ENCODE data around the gene CAMK2N2. TPM values are rescaled to one million over a fixed set of nuclear protein-coding genes. Genes with fewer than 3 reads are reported as not detected.

The CAMK2N2 gene
- total RNA-seq, 1 donor from 2014 or later = not detected

DNA sequence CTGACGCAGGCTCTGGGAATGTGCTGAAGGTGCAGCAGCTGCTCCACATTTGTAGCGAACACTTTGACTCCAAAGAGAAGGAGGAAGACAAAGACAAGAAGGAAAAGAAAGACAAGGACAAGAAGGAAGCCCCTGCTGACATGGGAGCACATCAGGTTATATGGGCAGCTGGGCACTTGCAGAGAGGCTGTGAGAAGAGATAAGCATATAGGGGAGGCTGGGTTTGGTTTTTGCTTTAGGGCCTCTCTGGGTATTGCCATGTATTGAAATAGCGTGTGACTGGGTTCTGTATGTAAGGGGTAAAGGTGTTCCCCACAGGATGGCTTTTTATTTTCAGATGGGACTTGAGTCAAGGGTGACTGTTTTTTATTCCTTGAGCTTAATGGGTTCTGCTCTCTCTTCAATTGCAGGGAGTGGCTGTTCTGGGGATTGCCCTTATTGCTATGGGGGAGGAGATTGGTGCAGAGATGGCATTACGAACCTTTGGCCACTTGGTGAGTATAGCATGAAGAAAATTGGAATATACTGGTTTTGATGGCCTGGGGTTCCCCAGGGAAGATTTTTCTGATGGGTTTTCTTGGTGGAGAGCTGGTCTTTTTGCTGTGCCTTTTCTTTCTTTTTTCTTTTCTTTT, 45.1 kb upstream of the CAMK2N2 start:
- no peak overlapping the region for H3K4me3 Mint-ChIP-seq
- Histone ChIP-seq H3K4me1 (no peaks in the 10 kb centered on the region), H3K9ac (no peak overlapping the region), H3K79me2 (ENCODE audit: low read depth) (peaks cover 8% of the 10 kb centered on the region), H3K4me3 (no peak overlapping the region), H3K4me2 (no peak overlapping the region), H3K9me3 (ENCODE audit: low read depth) (no peaks in the 10 kb centered on the region), H2AFZ (replicated peaks) (no peak overlapping the region), H3K27ac (no peak overlapping the region), H3F3A (ENCODE audit: low read depth) (peaks cover 10% of the 10 kb centered on the region), H3K36me3 (peaks cover 3% of the 10 kb centered on the region), H3K27me3 (no peaks in the 10 kb centered on the region), H4K20me1 (ENCODE audit: low read depth) (peaks cover 4% of the 10 kb centered on the region)
- no peak for DNase-seq (ENCODE audit: low spot score)
- no peak overlapping the region for H3K27ac Mint-ChIP-seq
- TF ChIP-seq EZH2 (IDR thresholded peaks at IDR 0.05) (no peak), EZH2phosphoT487 (IDR thresholded peaks at IDR 0.05) (no peak)
- TF ChIP-seq, protein P1, sequence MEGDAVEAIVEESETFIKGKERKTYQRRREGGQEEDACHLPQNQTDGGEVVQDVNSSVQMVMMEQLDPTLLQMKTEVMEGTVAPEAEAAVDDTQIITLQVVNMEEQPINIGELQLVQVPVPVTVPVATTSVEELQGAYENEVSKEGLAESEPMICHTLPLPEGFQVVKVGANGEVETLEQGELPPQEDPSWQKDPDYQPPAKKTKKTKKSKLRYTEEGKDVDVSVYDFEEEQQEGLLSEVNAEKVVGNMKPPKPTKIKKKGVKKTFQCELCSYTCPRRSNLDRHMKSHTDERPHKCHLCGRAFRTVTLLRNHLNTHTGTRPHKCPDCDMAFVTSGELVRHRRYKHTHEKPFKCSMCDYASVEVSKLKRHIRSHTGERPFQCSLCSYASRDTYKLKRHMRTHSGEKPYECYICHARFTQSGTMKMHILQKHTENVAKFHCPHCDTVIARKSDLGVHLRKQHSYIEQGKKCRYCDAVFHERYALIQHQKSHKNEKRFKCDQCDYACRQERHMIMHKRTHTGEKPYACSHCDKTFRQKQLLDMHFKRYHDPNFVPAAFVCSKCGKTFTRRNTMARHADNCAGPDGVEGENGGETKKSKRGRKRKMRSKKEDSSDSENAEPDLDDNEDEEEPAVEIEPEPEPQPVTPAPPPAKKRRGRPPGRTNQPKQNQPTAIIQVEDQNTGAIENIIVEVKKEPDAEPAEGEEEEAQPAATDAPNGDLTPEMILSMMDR (IDR thresholded peaks at IDR 0.05) = no peak
- H3K9me3 Mint-ChIP-seq = no peaks in the 10 kb centered on the region
- H3K4me1 Mint-ChIP-seq = peaks cover 4% of the 10 kb centered on the region
- peaks cover 55% of the 10 kb centered on the region for H3K36me3 Mint-ChIP-seq
- peaks cover 3% of the 10 kb centered on the region for H3K27me3 Mint-ChIP-seq (ENCODE audit: insufficient read depth, low read depth)

DNA sequence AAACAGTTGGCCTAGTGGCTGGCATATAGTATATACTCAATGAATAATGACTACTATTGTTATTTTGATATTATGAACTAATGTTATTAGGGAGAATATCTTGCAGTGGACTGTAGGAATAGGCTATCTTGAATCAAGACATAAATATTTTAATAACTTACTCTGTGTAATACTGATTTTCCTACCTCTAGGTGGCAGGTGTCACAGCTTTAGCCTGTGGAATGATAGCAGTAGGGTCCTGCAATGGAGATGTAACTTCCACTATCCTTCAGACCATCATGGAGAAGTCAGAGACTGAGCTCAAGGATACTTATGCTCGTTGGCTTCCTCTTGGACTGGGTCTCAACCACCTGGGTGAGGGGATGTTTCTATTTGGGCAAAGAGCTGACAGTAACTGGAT, 44.2 kb upstream of the CAMK2N2 start:
- H3K36me3 ChIP-seq = peaks cover 3% of the 10 kb centered on the region
- no peak overlapping the region for H3K27ac ChIP-seq
- no peak for DNase-seq (ENCODE audit: low spot score)
- H3K36me3 Mint-ChIP-seq = peaks cover 58% of the 10 kb centered on the region
- H3K27ac Mint-ChIP-seq = no peak overlapping the region
- no peak overlapping the region for H3K4me3 Mint-ChIP-seq
- peaks cover 1% of the 10 kb centered on the region for H3K4me1 Mint-ChIP-seq
- H3K9ac ChIP-seq = no peak overlapping the region
- no peaks in the 10 kb centered on the region for H3K9me3 ChIP-seq (ENCODE audit: low read depth)
- peaks cover 17% of the 10 kb centered on the region for H3K79me2 ChIP-seq (ENCODE audit: low read depth)
- no peak overlapping the region for H2AFZ ChIP-seq (replicated peaks)
- TF ChIP-seq EZH2 (IDR thresholded peaks at IDR 0.05) = no peak
- TF ChIP-seq, protein P1 (IDR thresholded peaks at IDR 0.05) = peak; percentile 31
- TF ChIP-seq EZH2phosphoT487 (IDR thresholded peaks at IDR 0.05) = no peak
- no peak overlapping the region for H3K4me2 ChIP-seq
- no peaks in the 10 kb centered on the region for H3K9me3 Mint-ChIP-seq
- no peaks in the 10 kb centered on the region for H3K4me1 ChIP-seq
- H3F3A ChIP-seq (ENCODE audit: low read depth) = peaks cover 3% of the 10 kb centered on the region
- peaks cover 8% of the 10 kb centered on the region for H4K20me1 ChIP-seq (ENCODE audit: low read depth)
- no peaks in the 10 kb centered on the region for H3K27me3 ChIP-seq
- H3K27me3 Mint-ChIP-seq (ENCODE audit: insufficient read depth, low read depth) = no peaks in the 10 kb centered on the region
- no peak overlapping the region for H3K4me3 ChIP-seq

DNA sequence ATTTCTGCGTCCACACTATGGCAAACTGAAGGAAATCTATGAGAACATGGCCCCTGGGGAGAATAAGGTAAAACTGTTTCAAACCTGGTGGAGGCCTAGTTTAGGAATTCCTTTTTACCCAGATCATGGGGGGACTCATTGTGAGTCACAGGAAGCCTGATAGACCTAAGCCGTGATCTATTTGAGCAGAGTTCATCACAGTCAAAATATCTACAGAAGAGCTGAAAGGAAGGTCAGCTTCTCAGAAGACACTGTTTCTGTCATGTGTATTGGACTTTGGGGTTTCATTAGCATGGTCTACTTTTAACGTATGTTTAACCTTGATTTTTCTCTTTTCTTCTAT, 39.0 kb upstream of the CAMK2N2 start:
- Histone ChIP-seq H3K9me3 (ENCODE audit: low read depth) (no peaks in the 10 kb centered on the region), H2AFZ (replicated peaks) (no peak overlapping the region), H3K4me1 (peaks cover 8% of the 10 kb centered on the region), H3K36me3 (peaks cover 3% of the 10 kb centered on the region), H3K27ac (no peak overlapping the region), H3K9ac (peak overlapping the region; percentile 92), H3K4me3 (peak overlapping the region; percentile 87), H3K4me2 (peak overlapping the region; percentile 88), H4K20me1 (ENCODE audit: low read depth) (peaks cover 20% of the 10 kb centered on the region), H3K27me3 (peaks cover 3% of the 10 kb centered on the region), H3K79me2 (ENCODE audit: low read depth) (peaks cover 32% of the 10 kb centered on the region), H3F3A (ENCODE audit: low read depth) (peaks cover 9% of the 10 kb centered on the region)
- no peak for DNase-seq (ENCODE audit: low spot score)
- Mint-ChIP-seq H3K27me3 (ENCODE audit: insufficient read depth, low read depth) (peaks cover 2% of the 10 kb centered on the region), H3K4me3 (peak overlapping the region; percentile 97), H3K4me1 (peaks cover 17% of the 10 kb centered on the region), H3K27ac (no peak overlapping the region), H3K36me3 (peaks cover 21% of the 10 kb centered on the region), H3K9me3 (no peaks in the 10 kb centered on the region)
- no peak for TF ChIP-seq EZH2 (IDR thresholded peaks at IDR 0.05)
- no peak for TF ChIP-seq EZH2phosphoT487 (IDR thresholded peaks at IDR 0.05)
- TF ChIP-seq, protein P1 (IDR thresholded peaks at IDR 0.05) = no peak

Measured in neural progenitor cell (in vitro differentiated cells).